ENCODE measurements around the gene RBM7. TPM values are rescaled to one million over a fixed set of nuclear protein-coding genes. Genes with fewer than 3 reads are reported as not detected.

RBM7 gene
- total and polyA plus RNA-seq, 12 donors, result 3.9 to 29.3 (median 20.0) TPM

DNA sequence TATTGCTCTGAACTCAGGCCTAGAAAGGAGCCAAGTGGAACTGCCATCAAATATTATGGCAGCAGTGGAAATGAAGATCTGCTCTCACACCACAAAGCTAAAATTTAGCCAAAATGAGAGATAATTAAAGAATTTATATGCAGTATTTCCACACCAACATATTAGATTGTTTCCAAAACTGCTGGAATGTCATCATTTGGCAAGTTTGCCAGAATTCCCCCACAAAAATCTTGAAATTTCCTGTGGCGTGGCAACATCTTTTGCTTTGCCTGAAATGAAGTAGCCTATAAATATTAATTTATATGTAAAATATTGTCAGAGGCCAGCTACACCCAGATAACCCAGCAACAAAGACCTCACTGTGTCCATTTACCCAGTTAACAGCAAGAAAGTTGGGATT, 13.9 kb upstream of the RBM7 start:
- H3K9me3 ChIP-seq, result peaks cover 0 to 10% (median 0%) of the 10 kb centered on the region in 11 donors
- H3K4me3 ChIP-seq, result no peak overlapping the region
- WGBS, 2 donors, result 81 to 90% methylated on average over 1 of the region's 1 CpG
- no peak overlapping the region for H3K27ac ChIP-seq
- ATAC-seq, result no peak
- H3K4me1 ChIP-seq, result peaks cover 0 to 10% (median 0%) of the 10 kb centered on the region in 9 donors
- H3K27me3 ChIP-seq, result no peaks in the 10 kb centered on the region
- no peaks in the 10 kb centered on the region for H3K36me3 ChIP-seq
- no peak for DNase-seq
- no peak for TF ChIP-seq CTCF (IDR thresholded peaks at IDR 0.05)
- intact Hi-C loops (cut with DNase I), result no loop called here

- ATAC-seq, result no peak
- H3K4me1 ChIP-seq, result peaks cover 0 to 14% (median 6%) of the 10 kb centered on the region in 9 donors
- intact Hi-C loops (cut with DNase I), result loop anchor here in 1 of 10 donors (10.0 kb wide), 1 partner anchor 48 kb away; no protein-coding TSS in a partner anchor
- H3K27me3 ChIP-seq, result no peaks in the 10 kb centered on the region
- H3K4me3 ChIP-seq, result no peak overlapping the region
- no peak overlapping the region for H3K27ac ChIP-seq
- 85 to 91% methylated on average over 4 of the region's 4 CpGs for WGBS, 2 donors
- no peak for DNase-seq
- TF ChIP-seq CTCF (IDR thresholded peaks at IDR 0.05), result no peak
- no peaks in the 10 kb centered on the region for H3K36me3 ChIP-seq
- H3K9me3 ChIP-seq, result no peaks in the 10 kb centered on the region
Observed at GRCh38 chr11:114392735-114393667, 7.5 kb upstream of the RBM7 start.

DNA sequence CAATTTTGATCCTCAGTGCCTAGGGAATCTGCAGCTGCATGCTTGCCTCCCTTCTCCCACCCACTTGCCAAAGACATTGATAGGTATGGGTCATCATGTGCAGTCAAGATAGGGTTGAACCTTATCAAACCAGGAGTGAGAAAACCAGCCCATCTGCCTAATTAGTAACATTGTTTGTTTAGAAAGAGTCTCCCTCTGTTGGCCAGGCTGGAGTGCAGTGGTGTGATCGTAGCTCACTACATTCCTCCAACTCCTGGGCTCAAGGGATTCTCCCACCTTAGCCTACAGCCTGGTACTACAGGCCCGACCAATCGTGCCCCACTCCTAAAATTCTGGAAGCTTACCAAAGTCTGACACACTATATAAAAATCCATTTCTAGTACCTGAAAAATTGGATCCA, 4.7 kb upstream of the RBM7 start:
- Histone ChIP-seq H3K4me1 (peaks cover 0 to 31% (median 20%) of the 10 kb centered on the region in 9 donors), H3K36me3 (no peaks in the 10 kb centered on the region), H3K27ac (no peak overlapping the region), H3K9me3 (no peaks in the 10 kb centered on the region), H3K27me3 (no peaks in the 10 kb centered on the region), H3K4me3 (no peak overlapping the region)
- TF ChIP-seq CTCF (IDR thresholded peaks at IDR 0.05), result peak in 4 of 9 donors; percentile 14 to 33 (median 23)
- intact Hi-C loops (cut with DNase I), result loop anchor here in 4 of 10 donors (5.0 to 10.0 kb wide), 4 partner anchors 38 to 53 kb away; no protein-coding TSS in a partner anchor
- WGBS, 2 donors, result 49 to 61% methylated on average over 3 of the region's 3 CpGs
- ATAC-seq, result no peak
- no peak for DNase-seq

DNA sequence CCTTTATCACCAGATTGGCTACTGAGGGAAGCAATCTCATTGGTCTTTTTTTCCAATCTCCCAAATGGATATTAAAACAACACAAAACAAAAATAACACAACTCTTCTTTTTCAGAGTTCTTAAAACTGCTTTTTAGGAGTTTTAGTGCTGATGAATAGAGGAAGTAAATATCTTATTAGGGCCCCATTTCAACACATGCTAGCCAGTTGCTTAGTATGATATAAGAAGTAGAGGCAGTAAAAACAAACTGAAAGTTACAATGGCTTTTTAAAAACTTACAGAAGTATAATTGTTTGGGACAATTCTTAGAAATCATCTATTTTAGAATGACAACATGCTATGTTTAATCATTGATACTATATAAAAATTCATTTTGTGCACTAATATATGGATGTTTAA, 3.5 kb upstream of the RBM7 start:
- intact Hi-C loops (cut with DNase I), result loop anchor here in 4 of 10 donors (5.0 to 10.0 kb wide), 4 partner anchors 40 to 55 kb away; no protein-coding TSS in a partner anchor
- Histone ChIP-seq H3K4me1 (peaks cover 0 to 38% (median 27%) of the 10 kb centered on the region in 9 donors), H3K27ac (no peak overlapping the region), H3K27me3 (no peaks in the 10 kb centered on the region), H3K9me3 (no peaks in the 10 kb centered on the region), H3K36me3 (no peaks in the 10 kb centered on the region), H3K4me3 (no peak overlapping the region)
- DNase-seq (no peak), ATAC-seq (no peak)
- no peak for TF ChIP-seq CTCF (IDR thresholded peaks at IDR 0.05)

Measured in heart right ventricle (tissue), 16 donors.